Measurements from ENCODE around the gene OR4C45. TPM values are rescaled to one million over a fixed set of nuclear protein-coding genes. Genes with fewer than 3 reads are reported as not detected.

Gene OR4C45
- total RNA-seq, 4 donors from 2014 or later, result not detected

GRCh38 chr11:50073113-50074105, 40.7 kb downstream of the OR4C45 start:
- intact Hi-C loops (cut with DNase I; ENCODE audit: low total_unique reads), result no loop called here
- Histone ChIP-seq H3K36me3 (no peaks in the 10 kb centered on the region), H3K27me3 (no peaks in the 10 kb centered on the region), H3K4me1 (no peaks in the 10 kb centered on the region), H3K4me3 (no peak overlapping the region), H3K9me3 (no peaks in the 10 kb centered on the region), H3K27ac (no peak overlapping the region)
- DNase-seq (no peak), ATAC-seq (no peak)
- in situ Hi-C loops (cut with MboI; ENCODE audit: low sequenced_read_pairs in 4 of 4), result no loop called here
- TF ChIP-seq CTCF (IDR thresholded peaks at IDR 0.05 in 4 of 5, conservative IDR thresholded peaks at IDR 0.05 in 1 of 5), result no peak
- TF ChIP-seq POLR2A (IDR thresholded peaks at IDR 0.05), result no peak

GRCh38 chr11:50074161-50074560, 41.5 kb downstream of the OR4C45 start:
- no peaks in the 10 kb centered on the region for H3K36me3 ChIP-seq
- H3K27me3 ChIP-seq, result no peaks in the 10 kb centered on the region
- H3K4me3 ChIP-seq, result no peak overlapping the region
- no peaks in the 10 kb centered on the region for H3K9me3 ChIP-seq
- in situ Hi-C loops (cut with MboI; ENCODE audit: low sequenced_read_pairs in 4 of 4) (no loop called here), intact Hi-C loops (cut with DNase I; ENCODE audit: low total_unique reads) (no loop called here)
- TF ChIP-seq CTCF (IDR thresholded peaks at IDR 0.05 in 4 of 5, conservative IDR thresholded peaks at IDR 0.05 in 1 of 5), result no peak
- TF ChIP-seq POLR2A (IDR thresholded peaks at IDR 0.05), result no peak
- DNase-seq (no peak), ATAC-seq (no peak)
- no peaks in the 10 kb centered on the region for H3K4me1 ChIP-seq
- no peak overlapping the region for H3K27ac ChIP-seq

DNA sequence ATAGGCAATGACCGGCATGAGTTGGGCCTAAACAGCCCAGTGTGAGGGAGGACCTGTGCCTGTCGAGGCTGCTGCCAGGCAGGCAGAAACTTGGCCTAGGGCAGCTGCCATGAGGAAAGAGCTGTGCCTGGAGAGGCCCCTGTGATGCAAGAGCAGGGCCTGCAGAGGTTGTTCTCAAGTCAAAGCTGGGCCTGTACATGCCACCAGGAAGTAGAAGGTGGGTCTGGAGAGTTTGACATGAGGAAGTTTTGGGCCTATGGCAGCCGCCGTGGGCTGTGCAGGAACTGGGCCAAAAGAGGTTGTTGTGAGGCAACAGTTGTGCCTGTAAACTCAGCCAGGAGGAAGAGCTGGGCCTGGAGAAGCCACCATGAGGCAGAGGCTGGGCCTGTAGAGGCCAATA, 43.2 kb downstream of the OR4C45 start:
- no peaks in the 10 kb centered on the region for H3K9me3 ChIP-seq
- H3K4me3 ChIP-seq, result no peak overlapping the region
- no peak for DNase-seq
- TF ChIP-seq POLR2A (IDR thresholded peaks at IDR 0.05) (no peak), CTCF (IDR thresholded peaks at IDR 0.05 in 4 of 5, conservative IDR thresholded peaks at IDR 0.05 in 1 of 5) (no peak)
- in situ Hi-C loops (cut with MboI; ENCODE audit: low sequenced_read_pairs in 4 of 4) (loop anchor here in 2 of 4 donors (25.0 kb wide), 1 partner anchor 236 kb away; no protein-coding TSS in a partner anchor), intact Hi-C loops (cut with DNase I; ENCODE audit: low total_unique reads) (no loop called here)
- no peaks in the 10 kb centered on the region for H3K27me3 ChIP-seq
- no peaks in the 10 kb centered on the region for H3K4me1 ChIP-seq
- ATAC-seq, result no peak
- no peaks in the 10 kb centered on the region for H3K36me3 ChIP-seq
- H3K27ac ChIP-seq, result no peak overlapping the region

- Histone ChIP-seq H3K36me3 (no peaks in the 10 kb centered on the region), H3K9me3 (no peaks in the 10 kb centered on the region), H3K27me3 (no peaks in the 10 kb centered on the region), H3K4me3 (no peak overlapping the region), H3K27ac (no peak overlapping the region), H3K4me1 (no peaks in the 10 kb centered on the region)
- in situ Hi-C loops (cut with MboI; ENCODE audit: low sequenced_read_pairs in 4 of 4), result loop anchor here in 2 of 4 donors (25.0 kb wide), 1 partner anchor 235 kb away; no protein-coding TSS in a partner anchor
- ATAC-seq, result no peak
- intact Hi-C loops (cut with DNase I; ENCODE audit: low total_unique reads), result no loop called here
- DNase-seq, result no peak
- TF ChIP-seq CTCF (IDR thresholded peaks at IDR 0.05 in 4 of 5, conservative IDR thresholded peaks at IDR 0.05 in 1 of 5), result no peak
Observed at GRCh38 chr11:50077526-50077925, 44.9 kb downstream of the OR4C45 start.

Data from gastrocnemius medialis (tissue), 4 donors.